ENCODE measurements around the gene PRH2.

Gene PRH2

GRCh38 chr12:10928746-10929286 is at the start of gene PRH2:
TSS of gene PRH2 (plus strand) at chr12:10929236. CDS start at chr12:10929274, 38 bp downstream.
- FAIRE-seq, result no peak

DNA sequence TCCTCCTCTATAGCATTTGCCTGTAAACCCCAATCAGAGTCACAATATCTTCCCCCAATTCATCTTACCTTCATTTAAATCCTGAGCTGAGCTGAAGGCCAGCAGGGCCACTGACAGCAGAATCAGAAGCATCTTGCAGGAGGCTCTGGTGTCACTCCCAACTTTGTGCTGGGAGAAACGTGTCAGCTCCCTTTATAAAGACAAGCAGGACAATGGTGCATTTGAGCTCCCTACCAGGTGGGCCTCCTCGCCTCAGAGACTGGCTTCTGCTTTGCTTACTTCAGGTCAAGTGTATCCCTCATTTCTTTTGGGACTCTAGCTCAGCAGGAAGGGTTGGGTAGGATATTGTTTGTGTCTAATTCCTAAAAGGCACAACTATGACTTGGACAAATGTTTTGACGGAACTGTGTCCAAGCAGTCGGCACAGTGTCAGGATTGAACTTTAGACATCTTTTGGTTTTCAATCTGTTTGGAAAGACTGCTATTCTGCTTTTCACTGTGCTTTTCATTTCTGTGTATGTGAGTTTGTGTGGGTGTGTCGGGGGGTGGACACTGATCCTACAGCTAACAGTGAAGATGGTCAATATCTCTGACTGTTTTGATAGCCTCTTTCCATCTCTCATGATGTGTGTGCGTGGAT is 44.8 kb upstream of the PRH2 start, which contains the start of gene PRH1:
TSS of gene PRH1 (minus strand) at position 170 of the 640 bp plus-strand sequence. CDS start at position 132, 38 bp downstream.
- FAIRE-seq, result no peak

DNA sequence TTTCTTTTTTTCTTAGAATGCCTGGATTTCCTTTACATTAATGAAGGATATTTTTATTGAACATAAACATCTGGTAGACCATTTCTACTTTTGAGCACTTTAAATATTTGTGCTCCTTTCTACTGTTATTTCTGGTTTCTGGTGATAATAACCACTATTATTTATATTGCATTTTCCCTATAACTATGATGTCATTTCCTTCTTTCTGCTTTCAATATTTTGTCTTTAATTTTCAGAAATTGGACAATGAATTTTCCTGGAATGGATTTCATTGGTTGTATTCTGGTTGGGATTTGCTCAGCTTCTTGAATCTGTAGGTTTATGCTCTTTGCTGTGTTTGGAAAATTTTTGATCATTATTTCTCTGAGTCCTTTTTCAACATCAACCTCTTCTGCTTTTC is 39.8 kb upstream of the PRH2 start:
- no peak for FAIRE-seq

GRCh38 chr12:10891937-10892336 is 37.1 kb upstream of the PRH2 start:
- no peak for FAIRE-seq

DNA sequence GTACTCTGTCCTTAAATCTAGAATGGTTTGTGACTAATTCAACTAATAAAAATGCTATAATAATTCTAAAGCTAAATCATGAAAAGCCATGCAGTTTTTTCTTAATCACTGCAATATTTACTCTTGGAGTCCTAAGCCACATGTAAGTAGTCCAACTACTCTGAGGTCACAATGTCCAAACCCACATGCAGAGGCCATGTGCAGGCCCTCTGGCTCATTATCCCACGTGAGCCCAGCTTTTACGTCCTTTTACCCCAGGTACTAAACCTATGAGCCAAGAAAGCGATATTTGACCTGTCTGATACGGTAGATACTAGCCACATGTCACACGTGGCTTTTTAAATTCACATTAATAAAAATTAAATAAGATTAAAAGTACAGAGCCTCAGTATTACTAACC is 32.2 kb upstream of the PRH2 start:
- FAIRE-seq, result no peak

GRCh38 chr12:10900530-10900929 is 28.5 kb upstream of the PRH2 start:
- FAIRE-seq, result no peak

GRCh38 chr12:10900972-10901371 is 28.1 kb upstream of the PRH2 start:
- no peak for FAIRE-seq

GRCh38 chr12:10901427-10901826 is 27.6 kb upstream of the PRH2 start:
- FAIRE-seq, result no peak

DNA sequence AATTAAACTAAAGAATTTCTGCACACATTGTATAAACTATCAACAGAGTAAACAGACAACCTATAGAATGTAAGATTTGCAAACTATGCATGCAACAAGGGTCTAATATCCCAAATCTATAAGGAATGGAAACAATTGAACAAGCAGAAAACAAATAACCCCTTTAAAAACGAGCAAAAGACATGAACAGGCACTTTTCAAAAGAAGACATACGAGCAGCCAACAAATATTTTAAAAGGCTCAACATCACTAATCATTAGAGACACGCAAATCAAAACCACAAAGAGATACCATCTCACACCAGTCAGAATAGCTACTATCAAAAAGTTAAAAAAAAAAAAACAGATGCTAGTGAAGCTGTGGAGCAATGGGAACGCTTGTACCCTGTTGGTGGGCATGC is 24.4 kb upstream of the PRH2 start:
- FAIRE-seq, result no peak

- no peak for FAIRE-seq
Measured at GRCh38 chr12:10909462-10909861, 19.6 kb upstream of the PRH2 start, which contains the start of gene TAS2R13. TSS of gene TAS2R13 (minus strand) at chr12:10909562. CDS start at chr12:10909298, 264 bp downstream.

GRCh38 chr12:10910380-10910779 is 18.7 kb upstream of the PRH2 start:
- FAIRE-seq, result no peak

GRCh38 chr12:10919809-10920208 is 9.2 kb upstream of the PRH2 start:
- FAIRE-seq, result no peak

DNA sequence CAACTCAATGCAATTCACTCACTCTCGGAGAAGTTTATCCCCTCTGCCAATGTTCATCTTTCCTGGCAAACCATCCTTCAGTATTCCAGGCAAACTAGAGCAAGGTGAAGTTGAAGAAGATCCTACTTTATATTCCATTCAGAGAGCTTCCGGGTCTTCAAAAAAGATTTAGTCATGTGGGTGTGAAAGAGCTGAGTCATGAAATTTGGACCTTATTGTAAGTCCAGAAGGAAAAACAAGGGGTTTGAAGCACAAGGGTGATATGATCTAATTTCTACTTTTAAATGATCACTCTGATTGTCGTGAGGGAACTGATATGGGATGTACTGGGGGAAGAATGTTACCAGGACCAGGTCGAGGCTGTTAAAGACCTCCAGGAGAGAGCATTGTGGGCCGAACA is 2.8 kb upstream of the PRH2 start:
- no peak for FAIRE-seq

DNA sequence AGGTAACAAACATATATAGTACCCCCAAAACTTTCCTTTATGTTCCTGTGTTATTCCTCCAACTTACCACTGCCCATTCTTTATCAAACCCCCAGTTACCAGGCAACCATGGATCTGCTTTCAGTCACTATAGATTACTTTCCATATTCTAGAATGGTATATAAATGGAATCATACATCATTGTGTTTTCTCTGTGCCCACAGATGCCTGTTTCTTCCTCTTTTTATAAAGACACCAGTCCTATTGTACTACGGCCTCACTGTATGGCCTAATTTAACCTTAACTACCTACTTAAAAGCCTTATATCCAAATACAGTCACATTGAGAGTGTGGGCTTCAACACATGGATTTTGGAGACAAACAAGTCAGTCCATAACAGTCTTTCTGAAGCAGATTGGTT is 7.5 kb downstream of the PRH2 start:
- no peak for FAIRE-seq

GRCh38 chr12:10939163-10939562 is 10.1 kb downstream of the PRH2 start, which contains the start of gene TAS2R14:
TSS of gene TAS2R14 (minus strand) at chr12:10939263. CDS start at chr12:10939207, 56 bp downstream.
- FAIRE-seq, result no peak

GRCh38 chr12:10940389-10940788 is 11.4 kb downstream of the PRH2 start:
- no peak for FAIRE-seq

GRCh38 chr12:10941369-10941768 is 12.3 kb downstream of the PRH2 start:
- FAIRE-seq, result no peak

DNA sequence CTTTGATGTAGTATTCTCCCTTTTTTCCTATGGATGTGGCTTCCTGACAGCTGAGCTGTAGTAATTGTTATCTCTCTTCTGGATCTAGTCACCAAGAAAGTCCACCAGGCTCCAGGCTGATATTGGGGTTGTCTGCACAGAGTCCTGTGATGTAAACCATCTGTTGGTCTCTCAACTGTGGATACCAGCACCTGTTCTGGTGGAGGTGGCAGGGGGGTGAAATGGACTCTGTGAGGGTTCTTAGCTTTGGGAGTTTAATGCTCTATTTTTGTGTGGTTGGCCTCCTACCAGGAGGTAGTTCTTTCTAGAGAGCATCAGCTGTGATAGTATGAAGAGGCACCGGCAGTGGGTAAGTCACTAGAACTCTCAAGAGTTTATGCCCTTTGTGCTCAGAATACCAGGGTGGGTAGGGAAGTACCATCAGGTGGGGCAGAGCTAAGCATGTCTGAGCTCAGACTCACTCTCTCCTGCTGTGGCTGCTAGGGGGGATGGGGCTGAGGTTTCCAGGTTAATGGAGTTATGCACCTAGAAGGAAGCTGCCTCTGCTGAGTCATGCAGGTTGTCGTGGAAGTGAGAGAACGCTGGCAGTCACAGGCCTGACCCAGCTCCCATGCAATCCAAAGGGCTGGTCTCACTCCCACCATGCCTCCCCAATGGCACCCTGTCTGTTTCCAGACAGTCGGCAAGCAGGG is 13.0 kb downstream of the PRH2 start:
- no peak for FAIRE-seq

DNA sequence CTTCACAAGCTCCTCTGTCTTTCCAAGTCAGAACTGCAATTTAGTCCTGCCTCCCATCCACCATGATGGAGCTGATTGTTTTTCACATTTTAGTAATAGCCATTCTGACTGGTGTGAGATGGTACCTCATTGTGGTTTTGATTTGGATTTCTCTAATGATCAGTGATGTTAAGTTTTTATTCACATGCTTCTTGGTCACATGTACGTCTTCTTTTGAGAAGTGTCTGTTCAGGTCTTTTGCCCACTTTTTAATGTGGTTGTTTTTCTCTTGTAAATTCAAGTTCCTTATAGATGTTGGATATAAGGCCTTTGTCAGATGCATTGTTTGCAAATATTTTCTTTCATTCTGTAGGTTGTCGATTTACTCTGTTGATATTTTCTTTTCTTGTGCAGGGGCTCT is 14.1 kb downstream of the PRH2 start:
- FAIRE-seq, result no peak

- no peak for FAIRE-seq
Measured at GRCh38 chr12:10952645-10953044, 23.6 kb downstream of the PRH2 start.

DNA sequence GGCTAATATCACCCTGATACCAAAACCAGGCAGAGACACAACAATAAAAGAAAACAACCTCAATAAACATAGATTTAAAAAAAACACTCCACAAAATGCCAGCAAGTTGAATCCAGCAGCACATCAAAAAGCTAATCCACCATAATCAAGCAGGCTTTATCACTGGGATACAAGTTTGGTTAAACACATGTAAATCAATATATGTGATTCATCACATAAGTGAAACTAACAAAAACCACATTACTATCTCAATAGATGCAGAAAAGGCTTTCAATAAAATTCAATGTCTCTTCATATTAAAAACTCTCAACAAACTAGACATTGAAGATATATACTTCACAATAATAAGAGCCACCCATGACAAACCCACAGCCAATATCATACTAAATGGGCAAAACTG is 27.0 kb downstream of the PRH2 start:
- FAIRE-seq, result no peak

DNA sequence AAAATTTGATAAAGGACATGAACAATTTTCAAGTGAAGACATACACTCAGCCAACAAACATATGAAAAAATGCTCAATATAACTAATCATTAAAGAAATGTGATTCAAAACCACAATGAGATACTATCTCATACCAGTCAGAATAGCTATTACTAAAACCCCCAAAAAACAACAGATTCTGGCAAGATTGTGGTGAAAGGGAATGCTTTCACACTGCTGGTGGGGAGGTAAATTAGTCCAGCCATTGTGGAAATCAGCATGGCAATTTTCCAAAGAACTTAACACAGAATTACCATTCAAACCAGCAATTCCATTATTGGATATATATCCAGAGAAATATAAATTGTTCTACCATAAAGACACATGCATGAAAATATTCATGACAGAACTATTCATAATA is 28.7 kb downstream of the PRH2 start:
- FAIRE-seq, result no peak

DNA sequence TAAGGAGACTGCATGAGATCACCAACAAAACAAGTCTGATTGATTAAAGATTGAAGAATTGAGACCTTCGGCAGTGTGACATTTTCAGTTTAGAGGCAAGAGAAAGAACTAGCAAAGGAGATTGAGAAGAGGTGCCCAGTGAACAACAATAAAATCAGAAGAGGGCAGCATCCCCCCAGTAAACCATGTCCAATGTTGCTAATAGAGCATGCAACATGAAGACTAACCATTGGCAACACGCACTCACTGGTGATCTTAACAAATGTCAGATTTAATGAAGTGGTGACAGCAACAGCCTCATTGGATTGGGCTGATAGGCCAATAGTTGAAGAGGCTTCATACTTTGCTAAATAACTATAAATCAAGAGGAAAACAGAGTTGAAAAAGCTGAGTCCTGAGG is 30.8 kb downstream of the PRH2 start:
- FAIRE-seq, result no peak

GRCh38 chr12:10960211-10960610 is 31.2 kb downstream of the PRH2 start:
- no peak for FAIRE-seq

Measured in endometrium (tissue), 2 donors.